ENCODE measurements around the gene BABAM2.

Gene BABAM2

GRCh38 chr2:28155627-28156026 is 265.1 kb downstream of the BABAM2 start:
- H3K4me1 ChIP-seq (ENCODE audit: control insufficient read depth, insufficient read depth, low read length, poor library complexity, severe bottlenecking), result peaks cover under 1% of the 10 kb centered on the region
- H3K36me3 ChIP-seq (ENCODE audit: control insufficient read depth, insufficient read depth, low read length), result no peaks in the 10 kb centered on the region
- H3K4me3 ChIP-seq (ENCODE audit: extremely low read depth, insufficient read depth, low read length, poor library complexity, severe bottlenecking), result no peak overlapping the region
- WGBS, 2 experiments (ENCODE audit: insufficient coverage in 2 of 2), result no CpG with 5 or more reads among the region's 1 CpG
- peaks cover 7% of the 10 kb centered on the region for H3K9me3 ChIP-seq (ENCODE audit: control insufficient read depth, low read length)
- H3K27ac ChIP-seq (ENCODE audit: low read depth, low read length, severe bottlenecking), result no peak overlapping the region

- Histone ChIP-seq H3K4me3 (ENCODE audit: extremely low read depth, insufficient read depth, low read length, poor library complexity, severe bottlenecking) (no peak overlapping the region), H3K27ac (ENCODE audit: low read depth, low read length, severe bottlenecking) (no peak overlapping the region), H3K9me3 (ENCODE audit: control insufficient read depth, low read length) (peaks cover 7% of the 10 kb centered on the region), H3K36me3 (ENCODE audit: control insufficient read depth, insufficient read depth, low read length) (no peaks in the 10 kb centered on the region), H3K4me1 (ENCODE audit: control insufficient read depth, insufficient read depth, low read length, poor library complexity, severe bottlenecking) (peaks cover 9% of the 10 kb centered on the region)
- WGBS, 2 experiments (ENCODE audit: insufficient coverage in 2 of 2), result no CpG with 5 or more reads among the region's 2 CpGs
These were observed 268.3 kb downstream of the BABAM2 start for GRCh38 chr2:28158791-28159190.

- Histone ChIP-seq H3K4me3 (ENCODE audit: extremely low read depth, insufficient read depth, low read length, poor library complexity, severe bottlenecking) (no peak overlapping the region), H3K27ac (ENCODE audit: low read depth, low read length, severe bottlenecking) (no peak overlapping the region), H3K36me3 (ENCODE audit: control insufficient read depth, insufficient read depth, low read length) (no peaks in the 10 kb centered on the region), H3K9me3 (ENCODE audit: control insufficient read depth, low read length) (peaks cover 2% of the 10 kb centered on the region), H3K4me1 (ENCODE audit: control insufficient read depth, insufficient read depth, low read length, poor library complexity, severe bottlenecking) (peaks cover 16% of the 10 kb centered on the region)
- 67 to 90% methylated on average over 2 to 3 of the region's 3 CpGs for WGBS, 2 experiments (ENCODE audit: insufficient coverage in 2 of 2)
These were observed 270.5 kb downstream of the BABAM2 start for GRCh38 chr2:28160986-28161425.

GRCh38 chr2:28161466-28161865 is 270.9 kb downstream of the BABAM2 start:
- Histone ChIP-seq H3K27ac (ENCODE audit: low read depth, low read length, severe bottlenecking) (no peak overlapping the region), H3K9me3 (ENCODE audit: control insufficient read depth, low read length) (no peaks in the 10 kb centered on the region), H3K36me3 (ENCODE audit: control insufficient read depth, insufficient read depth, low read length) (no peaks in the 10 kb centered on the region), H3K4me1 (ENCODE audit: control insufficient read depth, insufficient read depth, low read length, poor library complexity, severe bottlenecking) (peaks cover 16% of the 10 kb centered on the region), H3K4me3 (ENCODE audit: extremely low read depth, insufficient read depth, low read length, poor library complexity, severe bottlenecking) (no peak overlapping the region)
- 94 to 100% methylated on average over 1 to 2 of the region's 2 CpGs for WGBS, 2 experiments (ENCODE audit: insufficient coverage in 2 of 2)

GRCh38 chr2:28162564-28162963 is 272.0 kb downstream of the BABAM2 start:
- H3K27ac ChIP-seq (ENCODE audit: low read depth, low read length, severe bottlenecking), result no peak overlapping the region
- WGBS, 2 experiments (ENCODE audit: insufficient coverage in 2 of 2), result 83 to 100% methylated on average over 1 to 2 of the region's 3 CpGs
- H3K4me3 ChIP-seq (ENCODE audit: extremely low read depth, insufficient read depth, low read length, poor library complexity, severe bottlenecking), result no peak overlapping the region
- no peaks in the 10 kb centered on the region for H3K36me3 ChIP-seq (ENCODE audit: control insufficient read depth, insufficient read depth, low read length)
- H3K4me1 ChIP-seq (ENCODE audit: control insufficient read depth, insufficient read depth, low read length, poor library complexity, severe bottlenecking), result peaks cover 16% of the 10 kb centered on the region
- no peaks in the 10 kb centered on the region for H3K9me3 ChIP-seq (ENCODE audit: control insufficient read depth, low read length)

- Histone ChIP-seq H3K36me3 (ENCODE audit: control insufficient read depth, insufficient read depth, low read length) (no peaks in the 10 kb centered on the region), H3K4me3 (ENCODE audit: extremely low read depth, insufficient read depth, low read length, poor library complexity, severe bottlenecking) (no peak overlapping the region), H3K4me1 (ENCODE audit: control insufficient read depth, insufficient read depth, low read length, poor library complexity, severe bottlenecking) (peaks cover 16% of the 10 kb centered on the region), H3K9me3 (ENCODE audit: control insufficient read depth, low read length) (no peaks in the 10 kb centered on the region), H3K27ac (ENCODE audit: low read depth, low read length, severe bottlenecking) (no peak overlapping the region)
- 87 to 95% methylated on average over 3 of the region's 4 CpGs for WGBS, 2 experiments (ENCODE audit: insufficient coverage in 2 of 2)
These were observed 272.5 kb downstream of the BABAM2 start for GRCh38 chr2:28163028-28163427.

GRCh38 chr2:28163627-28164279 is 273.2 kb downstream of the BABAM2 start:
- H3K4me1 ChIP-seq (ENCODE audit: control insufficient read depth, insufficient read depth, low read length, poor library complexity, severe bottlenecking), result peaks cover 16% of the 10 kb centered on the region
- no peaks in the 10 kb centered on the region for H3K9me3 ChIP-seq (ENCODE audit: control insufficient read depth, low read length)
- H3K36me3 ChIP-seq (ENCODE audit: control insufficient read depth, insufficient read depth, low read length), result no peaks in the 10 kb centered on the region
- no peak overlapping the region for H3K4me3 ChIP-seq (ENCODE audit: extremely low read depth, insufficient read depth, low read length, poor library complexity, severe bottlenecking)
- WGBS, 2 experiments (ENCODE audit: insufficient coverage in 2 of 2), result 92 to 93% methylated on average over 4 to 6 of the region's 6 CpGs
- no peak overlapping the region for H3K27ac ChIP-seq (ENCODE audit: low read depth, low read length, severe bottlenecking)

- H3K27ac ChIP-seq (ENCODE audit: low read depth, low read length, severe bottlenecking), result peak overlapping the region; percentile 48
- no peaks in the 10 kb centered on the region for H3K36me3 ChIP-seq (ENCODE audit: control insufficient read depth, insufficient read depth, low read length)
- H3K4me1 ChIP-seq (ENCODE audit: control insufficient read depth, insufficient read depth, low read length, poor library complexity, severe bottlenecking), result peaks cover 16% of the 10 kb centered on the region
- H3K4me3 ChIP-seq (ENCODE audit: extremely low read depth, insufficient read depth, low read length, poor library complexity, severe bottlenecking), result no peak overlapping the region
- no peaks in the 10 kb centered on the region for H3K9me3 ChIP-seq (ENCODE audit: control insufficient read depth, low read length)
- 93 to 96% methylated on average over 7 to 8 of the region's 8 CpGs for WGBS, 2 experiments (ENCODE audit: insufficient coverage in 2 of 2)
These were observed 273.8 kb downstream of the BABAM2 start for GRCh38 chr2:28164280-28164801.

GRCh38 chr2:28165087-28165635 is 274.6 kb downstream of the BABAM2 start:
- 96 to 100% methylated on average over 4 of the region's 5 CpGs for WGBS, 2 experiments (ENCODE audit: insufficient coverage in 2 of 2)
- Histone ChIP-seq H3K4me1 (ENCODE audit: control insufficient read depth, insufficient read depth, low read length, poor library complexity, severe bottlenecking) (peaks cover 16% of the 10 kb centered on the region), H3K27ac (ENCODE audit: low read depth, low read length, severe bottlenecking) (no peak overlapping the region)

GRCh38 chr2:28166956-28167355 is 276.4 kb downstream of the BABAM2 start:
- Histone ChIP-seq H3K27ac (ENCODE audit: low read depth, low read length, severe bottlenecking) (no peak overlapping the region), H3K4me3 (ENCODE audit: extremely low read depth, insufficient read depth, low read length, poor library complexity, severe bottlenecking) (no peak overlapping the region), H3K36me3 (ENCODE audit: control insufficient read depth, insufficient read depth, low read length) (no peaks in the 10 kb centered on the region), H3K4me1 (ENCODE audit: control insufficient read depth, insufficient read depth, low read length, poor library complexity, severe bottlenecking) (peaks cover 9% of the 10 kb centered on the region), H3K9me3 (ENCODE audit: control insufficient read depth, low read length) (no peaks in the 10 kb centered on the region)
- 100% methylated on average over 1 of the region's 2 CpGs; no CpG with 5 or more reads in 1 of the 2 experiments for WGBS, 2 experiments (ENCODE audit: insufficient coverage in 2 of 2)

More at GRCh38 chr2:28165087-28165635, 274.6 kb downstream of the BABAM2 start:
- H3K4me3 ChIP-seq (ENCODE audit: extremely low read depth, insufficient read depth, low read length, poor library complexity, severe bottlenecking), result no peak overlapping the region
- H3K9me3 ChIP-seq (ENCODE audit: control insufficient read depth, low read length), result no peaks in the 10 kb centered on the region
- no peaks in the 10 kb centered on the region for H3K36me3 ChIP-seq (ENCODE audit: control insufficient read depth, insufficient read depth, low read length)

- H3K4me1 ChIP-seq (ENCODE audit: control insufficient read depth, insufficient read depth, low read length, poor library complexity, severe bottlenecking), result peaks cover 14% of the 10 kb centered on the region
- no peak overlapping the region for H3K4me3 ChIP-seq (ENCODE audit: extremely low read depth, insufficient read depth, low read length, poor library complexity, severe bottlenecking)
- no peaks in the 10 kb centered on the region for H3K36me3 ChIP-seq (ENCODE audit: control insufficient read depth, insufficient read depth, low read length)
- 94% methylated on average over 4 of the region's 5 CpGs; no CpG with 5 or more reads in 1 of the 2 experiments for WGBS, 2 experiments (ENCODE audit: insufficient coverage in 2 of 2)
- H3K27ac ChIP-seq (ENCODE audit: low read depth, low read length, severe bottlenecking), result no peak overlapping the region
- no peaks in the 10 kb centered on the region for H3K9me3 ChIP-seq (ENCODE audit: control insufficient read depth, low read length)
These were observed 277.8 kb downstream of the BABAM2 start for GRCh38 chr2:28168376-28168775.

All from mesodermal cell (in vitro differentiated cells).